Small intestine (tissue), 7 donors: ENCODE measurements around the gene BMPR2. TPM values are rescaled to one million over a fixed set of nuclear protein-coding genes. Genes with fewer than 3 reads are reported as not detected.
"Not testable (repeated sequence)": the region's sequence is repeated elsewhere in the genome, so short reads cannot be mapped to it uniquely, and the experiment has no call there.

Experiments used
- DNase-seq, 2 donors: peaks; one replicate each; pipeline versions ENCODE4 v3.0.0 to v3.0.0-alpha.2; 2013
- FAIRE-seq: peaks from 2 replicates; lab custom pipeline; 2012; peaks lifted over from hg19 to GRCh38; lab: Jason Lieb, UNC
- H3K27ac ChIP-seq, 3 donors: one replicate each; pipeline ENCODE4 v1.5.1; 2013; ENCODE audit warnings: low read length in 2 of 3, mild to moderate bottlenecking in 2 of 3, control low read depth in 1 of 3, inconsistent platforms in 1 of 3, low read depth in 1 of 3, moderate library complexity in 1 of 3
- H3K27me3 ChIP-seq, 3 donors: one replicate each; pipeline ENCODE4 v1.6.1; 2013; ENCODE audit warnings: low read length in 3 of 3, inconsistent platforms in 1 of 3; ENCODE audit not compliant: control insufficient read depth in 3 of 3, insufficient read depth in 3 of 3
- H3K36me3 ChIP-seq, 3 donors: one replicate each; pipeline ENCODE4 v1.6.1; 2013; ENCODE audit warnings: low read length in 3 of 3, inconsistent platforms in 1 of 3, low read depth in 1 of 3, mild to moderate bottlenecking in 1 of 3, moderate library complexity in 1 of 3; ENCODE audit not compliant: control insufficient read depth in 3 of 3, insufficient read depth in 2 of 3
- H3K4me1 ChIP-seq, 3 donors: one replicate each; pipeline ENCODE4 v1.6.1; 2013; ENCODE audit warnings: low read length in 2 of 3, inconsistent platforms in 1 of 3, low read depth in 1 of 3, mild to moderate bottlenecking in 1 of 3, moderate library complexity in 1 of 3; ENCODE audit not compliant: control insufficient read depth in 3 of 3, insufficient read depth in 2 of 3
- H3K4me3 ChIP-seq, 3 donors: one replicate each; pipeline ENCODE4 v1.5.1; 2013; ENCODE audit warnings: low read length in 3 of 3, control low read depth in 1 of 3, inconsistent platforms in 1 of 3, low read depth in 1 of 3, mild to moderate bottlenecking in 1 of 3, moderate library complexity in 1 of 3
- H3K9me3 ChIP-seq, 2 donors: one replicate each; pipeline ENCODE4 v1.6.1; 2013; ENCODE audit warnings: low read depth in 1 of 2, low read length in 1 of 2; ENCODE audit not compliant: control insufficient read depth in 2 of 2, insufficient read depth in 1 of 2
- WGBS, 3 donors: extraction: QIAGEN DNeasy Blood & Tissue Kit; methylation state at CpG; one replicate each; pipeline ENCODE4 v1.1.7; 2013; 5-methylcytosine and 5-hydroxymethylcytosine counted together
- polyA plus RNA-seq, 4 donors: library from polyadenylated mRNA; stranded (reverse) in 3 of 4; unstranded in 1 of 4; fragments of 200-250 nt in 3 of 4; fragments of 120-200 nt in 1 of 4; gene quantifications; one replicate each; pipeline versions ENCODE4 v1.2.1 to v1.2.3, GENCODE V29; 2013
- donor health status: healthy with polysubstance abuse.
- donor health status: control.
- donor health status: control.
- donor health status: Bipolar disorder and iron deficiency.
- donor health status: healthy.

BMPR2 gene
- polyA plus RNA-seq, 4 donors = 2.2 to 22.8 (median 6.5) TPM

DNA sequence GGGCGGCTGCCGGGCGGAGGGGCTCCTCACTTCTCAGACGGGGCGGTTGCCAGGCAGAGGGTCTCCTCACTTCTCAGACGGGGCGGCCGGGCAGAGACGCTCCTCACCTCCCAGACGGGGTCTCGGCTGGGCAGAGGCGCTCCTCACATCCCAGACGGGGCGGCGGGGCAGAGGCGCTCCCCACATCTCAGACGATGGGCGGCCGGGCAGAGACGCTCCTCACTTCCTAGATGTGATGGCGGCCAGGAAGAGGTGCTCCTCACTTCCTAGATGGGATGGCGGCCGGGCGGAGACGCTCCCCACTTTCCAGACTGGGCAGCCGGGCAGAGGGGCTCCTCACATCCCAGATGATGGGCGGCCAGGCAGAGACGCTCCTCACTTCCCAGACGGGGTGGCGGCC is 159.2 kb downstream of the BMPR2 start:
- not testable (repeated sequence) for H3K27me3 ChIP-seq, H3K9me3 ChIP-seq, DNase-seq, H3K4me3 ChIP-seq, FAIRE-seq, H3K4me1 ChIP-seq, H3K27ac ChIP-seq
- WGBS, 3 donors = 89 to 100% (median 95%) methylated on average over 4 to 24 of the region's 30 CpGs
- H3K36me3 ChIP-seq = peaks cover 0 to 27% (median 2%) of the 10 kb centered on the region in 3 donors

DNA sequence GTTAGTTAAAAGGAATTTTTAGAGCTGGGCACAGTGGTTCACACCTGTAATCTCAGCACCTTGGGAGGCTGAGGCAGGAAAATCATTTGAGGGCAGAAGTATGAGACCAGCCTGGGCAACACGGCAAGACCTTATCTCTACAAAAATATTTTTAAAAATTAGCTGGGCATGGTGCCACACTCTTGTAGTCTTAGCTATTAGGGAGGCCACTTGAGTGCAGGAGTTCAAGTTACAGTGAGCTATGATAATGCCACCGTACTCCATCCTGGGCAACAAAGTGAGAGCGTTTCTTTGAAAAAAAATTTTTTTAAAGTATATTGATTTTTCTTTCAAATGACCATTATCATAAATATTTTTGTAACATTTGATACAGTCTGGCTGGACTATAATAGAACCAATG is 165.0 kb downstream of the BMPR2 start:
- Histone ChIP-seq H3K4me3 (no peak overlapping the region), H3K27ac (no peak overlapping the region), H3K4me1 (no peaks in the 10 kb centered on the region), H3K36me3 (peaks cover 0 to 9% (median 0%) of the 10 kb centered on the region in 3 donors), H3K9me3 (no peaks in the 10 kb centered on the region), H3K27me3 (no peaks in the 10 kb centered on the region)
- peak in 1 of 2 donors; percentile 4 for DNase-seq
- WGBS, 3 donors = 36 to 60% (median 47%) methylated on average over 3 of the region's 3 CpGs
- no peak for FAIRE-seq

DNA sequence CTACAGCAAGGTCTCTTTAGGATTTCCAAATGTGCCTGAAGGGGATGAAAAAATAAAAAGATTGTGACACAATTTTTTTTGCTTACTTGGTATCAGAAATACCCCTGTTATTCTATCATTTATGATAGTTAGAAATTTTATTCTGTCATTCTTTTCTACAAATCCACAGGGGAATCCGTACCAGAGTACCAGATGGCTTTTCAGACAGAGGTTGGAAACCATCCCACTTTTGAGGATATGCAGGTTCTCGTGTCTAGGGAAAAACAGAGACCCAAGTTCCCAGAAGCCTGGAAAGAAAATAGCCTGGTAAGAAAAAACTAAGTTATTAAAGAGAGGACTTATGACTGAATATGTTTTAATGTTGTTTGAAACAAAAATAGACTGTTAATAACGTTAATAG is 166.0 kb downstream of the BMPR2 start:
- DNase-seq = no peak
- Histone ChIP-seq H3K27me3 (no peaks in the 10 kb centered on the region), H3K4me1 (no peaks in the 10 kb centered on the region), H3K4me3 (no peak overlapping the region), H3K36me3 (peaks cover 0 to 13% (median 0%) of the 10 kb centered on the region in 3 donors), H3K27ac (no peak overlapping the region), H3K9me3 (no peaks in the 10 kb centered on the region)
- FAIRE-seq = no peak
- 67 to 89% (median 82%) methylated on average over 3 of the region's 3 CpGs for WGBS, 3 donors

DNA sequence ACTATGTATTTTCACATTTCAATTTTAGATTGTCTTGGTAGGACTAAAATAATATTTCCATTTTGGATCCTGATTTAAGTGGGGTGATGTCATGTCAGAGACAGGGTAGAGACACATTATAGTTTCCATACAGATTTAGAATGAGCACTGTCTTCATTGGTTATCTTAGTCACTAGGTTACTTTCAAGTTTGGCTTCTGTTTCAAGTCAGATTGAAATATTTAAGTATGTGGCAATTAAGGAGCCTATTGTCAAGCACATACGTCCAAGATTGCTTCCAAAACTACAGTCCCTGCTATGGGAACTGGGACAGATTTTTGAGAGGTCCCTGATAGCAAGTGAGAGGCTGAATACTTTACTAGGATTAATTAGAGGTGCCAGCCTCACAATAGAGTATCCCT is 169.4 kb downstream of the BMPR2 start:
- Histone ChIP-seq H3K4me3 (no peak overlapping the region), H3K36me3 (peaks cover 0 to 19% (median 0%) of the 10 kb centered on the region in 3 donors), H3K27ac (no peak overlapping the region), H3K9me3 (no peaks in the 10 kb centered on the region), H3K27me3 (no peaks in the 10 kb centered on the region), H3K4me1 (no peaks in the 10 kb centered on the region)
- no peak for DNase-seq
- 70 to 73% (median 72%) methylated on average over 1 of the region's 1 CpG for WGBS, 3 donors
- FAIRE-seq = no peak

DNA sequence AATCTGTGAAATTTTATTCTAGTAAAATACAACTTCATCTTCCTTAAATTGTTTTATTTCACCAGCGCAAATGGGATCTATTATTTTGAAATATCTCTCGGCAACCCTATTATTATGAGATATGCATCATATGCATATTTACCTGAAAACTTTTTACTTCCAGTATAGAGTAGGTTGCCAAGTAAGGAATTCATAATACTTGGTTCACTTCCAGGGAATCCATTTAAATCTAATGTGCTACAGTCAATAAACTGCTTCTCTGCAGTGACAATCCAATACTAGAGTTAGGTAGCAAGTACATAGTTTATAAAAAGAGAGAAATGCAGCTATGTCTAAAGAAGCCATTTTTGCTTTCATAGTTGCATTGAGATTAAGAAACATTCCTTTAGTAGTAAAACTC is 169.8 kb downstream of the BMPR2 start:
- DNase-seq = no peak
- peaks cover 0 to 20% (median 0%) of the 10 kb centered on the region in 3 donors for H3K36me3 ChIP-seq
- 95 to 99% (median 96%) methylated on average over 2 of the region's 2 CpGs for WGBS, 3 donors
- H3K4me1 ChIP-seq = no peaks in the 10 kb centered on the region
- no peak overlapping the region for H3K27ac ChIP-seq
- no peak overlapping the region for H3K4me3 ChIP-seq
- no peak for FAIRE-seq
- H3K27me3 ChIP-seq = no peaks in the 10 kb centered on the region
- no peaks in the 10 kb centered on the region for H3K9me3 ChIP-seq

DNA sequence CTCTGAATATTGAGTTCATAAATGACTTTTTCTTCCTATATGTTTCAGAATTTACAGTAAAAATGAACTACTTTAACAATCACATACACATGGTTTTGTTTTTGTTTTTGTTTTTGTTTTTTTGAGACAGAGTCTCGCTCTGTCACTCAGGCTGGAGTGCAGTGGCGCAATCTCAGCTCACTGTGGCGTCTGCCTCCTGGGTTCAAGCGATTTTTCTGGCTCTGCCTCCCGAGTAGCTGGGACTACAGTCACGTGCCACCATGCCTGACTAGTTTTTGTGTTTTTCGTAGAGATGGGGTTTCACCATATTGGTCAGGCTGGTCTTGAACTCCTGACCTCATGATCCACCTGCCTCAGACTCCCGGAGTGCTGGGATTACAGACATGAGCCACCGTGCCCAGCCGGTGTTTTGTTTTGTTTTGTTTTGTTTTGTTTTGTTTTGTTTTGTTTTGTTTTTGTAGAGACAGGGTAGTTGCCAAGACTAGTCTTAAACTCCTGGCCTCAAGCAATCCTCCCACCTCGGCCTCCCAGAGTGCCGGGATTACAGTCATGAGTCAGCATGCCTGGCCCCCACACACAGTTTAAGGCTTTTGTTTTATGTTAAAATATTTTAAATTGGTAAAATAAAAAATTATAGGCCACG is 170.5 kb downstream of the BMPR2 start:
- peaks cover 0 to 20% (median 0%) of the 10 kb centered on the region in 3 donors for H3K36me3 ChIP-seq
- H3K4me3 ChIP-seq, H3K27ac ChIP-seq, H3K27me3 ChIP-seq, H3K9me3 ChIP-seq, FAIRE-seq, DNase-seq, H3K4me1 ChIP-seq: not testable (repeated sequence)
- WGBS, 3 donors = 89 to 91% (median 90%) methylated on average over 13 of the region's 13 CpGs

DNA sequence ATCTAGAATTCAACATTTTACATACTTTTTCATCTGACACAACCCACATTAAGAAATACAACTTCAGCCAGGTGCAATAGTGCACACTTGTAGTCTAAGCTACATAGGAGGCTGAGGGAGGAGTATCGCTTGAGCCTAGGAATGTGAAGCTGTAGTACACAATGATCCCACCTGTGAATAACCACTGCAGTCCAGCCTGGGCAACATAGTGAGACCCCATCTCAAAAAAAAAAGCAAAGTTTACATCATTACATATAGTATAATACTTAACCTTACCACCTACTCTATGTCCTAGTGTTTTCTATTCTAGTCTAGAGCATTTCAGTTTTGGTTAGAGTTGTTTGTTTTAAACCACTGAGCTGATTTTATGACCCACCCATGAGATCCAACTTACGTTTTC is 172.1 kb downstream of the BMPR2 start:
- no peaks in the 10 kb centered on the region for H3K27me3 ChIP-seq
- DNase-seq (no peak), FAIRE-seq (no peak)
- peaks cover 0 to 17% (median 3%) of the 10 kb centered on the region in 3 donors for H3K36me3 ChIP-seq
- no peaks in the 10 kb centered on the region for H3K4me1 ChIP-seq
- H3K27ac ChIP-seq = no peak overlapping the region
- WGBS, 3 donors = 67 to 76% (median 76%) methylated on average over 2 of the region's 2 CpGs
- H3K4me3 ChIP-seq = no peak overlapping the region
- no peaks in the 10 kb centered on the region for H3K9me3 ChIP-seq

DNA sequence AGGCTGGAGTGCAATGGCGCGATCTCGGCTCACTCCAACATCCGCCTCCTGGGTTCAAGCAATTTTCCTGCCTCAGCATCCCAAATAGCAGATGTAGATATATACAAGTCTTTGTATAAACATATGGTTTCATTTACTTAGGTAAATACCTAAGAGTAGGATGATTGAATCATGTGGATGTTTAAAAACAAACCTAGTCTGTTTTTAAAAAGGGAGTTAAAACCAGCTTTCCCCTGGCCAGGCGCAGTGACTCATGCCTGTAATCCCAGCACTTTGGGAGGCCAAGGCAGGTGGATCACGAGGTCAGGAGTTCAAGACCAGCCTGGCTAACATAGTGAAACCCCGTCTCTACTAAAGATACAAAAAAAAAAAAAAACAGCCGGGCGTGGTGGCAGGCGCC is 174.9 kb downstream of the BMPR2 start:
- WGBS, 3 donors = 83 to 90% (median 86%) methylated on average over 9 to 10 of the region's 10 CpGs

DNA sequence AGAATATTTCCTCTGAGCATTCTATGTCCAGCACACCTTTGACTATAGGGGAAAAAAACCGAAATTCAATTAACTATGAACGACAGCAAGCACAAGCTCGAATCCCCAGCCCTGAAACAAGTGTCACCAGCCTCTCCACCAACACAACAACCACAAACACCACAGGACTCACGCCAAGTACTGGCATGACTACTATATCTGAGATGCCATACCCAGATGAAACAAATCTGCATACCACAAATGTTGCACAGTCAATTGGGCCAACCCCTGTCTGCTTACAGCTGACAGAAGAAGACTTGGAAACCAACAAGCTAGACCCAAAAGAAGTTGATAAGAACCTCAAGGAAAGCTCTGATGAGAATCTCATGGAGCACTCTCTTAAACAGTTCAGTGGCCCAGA is 179.2 kb downstream of the BMPR2 start:
- no peaks in the 10 kb centered on the region for H3K27me3 ChIP-seq
- H3K36me3 ChIP-seq = peaks cover 5 to 37% (median 10%) of the 10 kb centered on the region in 3 donors
- DNase-seq (no peak), FAIRE-seq (no peak)
- no peak overlapping the region for H3K27ac ChIP-seq
- WGBS, 3 donors = 85 to 96% (median 86%) methylated on average over 4 of the region's 4 CpGs
- H3K9me3 ChIP-seq = no peaks in the 10 kb centered on the region
- H3K4me1 ChIP-seq = no peaks in the 10 kb centered on the region
- H3K4me3 ChIP-seq = no peak overlapping the region

More for the DNA sequence above, 174.9 kb downstream of the BMPR2 start:
- H3K27me3 ChIP-seq, H3K9me3 ChIP-seq, DNase-seq, FAIRE-seq, H3K4me1 ChIP-seq, H3K4me3 ChIP-seq, H3K27ac ChIP-seq: not testable (repeated sequence)
- H3K36me3 ChIP-seq = peaks cover under 1 to 23% (median 10%) of the 10 kb centered on the region in 3 donors
